AG08395 (cell line): ENCODE results near the gene TPRKB.
"Not testable (repeated sequence)": the region's sequence is repeated elsewhere in the genome, so short reads cannot be mapped to it uniquely, and the experiment has no call there.

Experiments
- DNase-seq: peaks from one replicate; pipeline ENCODE4 v3.0.0; 2012; ENCODE audit warnings: mixed read lengths, low spot score

TPRKB gene

GRCh38 chr2:73700131-73700611 is 37.0 kb downstream of the TPRKB start:
- no peak for DNase-seq

GRCh38 chr2:73699437-73699836 is 37.7 kb downstream of the TPRKB start:
- no peak for DNase-seq

GRCh38 chr2:73698101-73698500 is 39.0 kb downstream of the TPRKB start:
- DNase-seq: no peak

DNA sequence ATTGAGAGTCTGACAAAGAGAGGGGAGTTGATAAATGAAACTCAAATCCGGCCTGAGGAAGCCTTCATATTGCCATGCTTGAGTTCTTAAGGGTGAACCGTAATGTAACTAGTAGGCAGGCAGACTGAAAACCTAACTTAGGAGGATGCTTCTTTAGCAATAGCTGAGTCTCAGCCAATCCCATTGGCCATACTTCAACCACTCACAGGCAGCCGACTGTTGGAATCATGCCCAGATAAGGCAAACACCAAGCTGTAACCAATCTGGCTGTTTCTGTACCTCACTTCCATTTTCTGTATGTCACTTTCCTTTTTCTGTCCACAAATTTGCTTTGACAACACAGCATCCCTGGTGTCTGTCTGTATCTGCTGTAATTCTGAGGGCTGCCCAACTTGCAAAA is 39.5 kb downstream of the TPRKB start:
- DNase-seq: no peak

- not testable (repeated sequence) for DNase-seq
Observed at GRCh38 chr2:73696985-73697384, 40.2 kb downstream of the TPRKB start.

GRCh38 chr2:73696521-73696920 is 40.6 kb downstream of the TPRKB start:
- DNase-seq: not testable (repeated sequence)

- DNase-seq: not testable (repeated sequence)
Observed at GRCh38 chr2:73690372-73691088, 46.6 kb downstream of the TPRKB start.

DNA sequence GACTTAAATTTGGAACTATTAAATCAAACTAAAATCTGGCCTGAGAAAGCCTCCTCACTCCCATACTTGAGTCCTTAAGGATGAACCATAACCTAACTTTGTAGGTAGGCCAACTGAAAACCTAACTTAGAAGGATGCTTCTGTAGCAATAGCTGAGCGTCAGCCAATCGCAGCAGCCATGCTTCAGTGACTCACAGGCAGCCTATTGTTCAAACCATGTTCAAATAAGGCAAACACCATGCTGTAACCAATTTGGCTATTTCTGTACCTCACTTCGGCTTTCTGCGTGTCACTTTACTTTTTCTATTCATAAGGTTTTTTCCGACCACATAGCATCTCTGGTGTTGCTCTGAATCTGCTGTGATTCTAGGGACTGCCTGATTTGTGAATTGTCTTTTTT is 48.7 kb downstream of the TPRKB start:
- not testable (repeated sequence) for DNase-seq

GRCh38 chr2:73685764-73686438 is 51.2 kb downstream of the TPRKB start:
- DNase-seq: no peak

DNA sequence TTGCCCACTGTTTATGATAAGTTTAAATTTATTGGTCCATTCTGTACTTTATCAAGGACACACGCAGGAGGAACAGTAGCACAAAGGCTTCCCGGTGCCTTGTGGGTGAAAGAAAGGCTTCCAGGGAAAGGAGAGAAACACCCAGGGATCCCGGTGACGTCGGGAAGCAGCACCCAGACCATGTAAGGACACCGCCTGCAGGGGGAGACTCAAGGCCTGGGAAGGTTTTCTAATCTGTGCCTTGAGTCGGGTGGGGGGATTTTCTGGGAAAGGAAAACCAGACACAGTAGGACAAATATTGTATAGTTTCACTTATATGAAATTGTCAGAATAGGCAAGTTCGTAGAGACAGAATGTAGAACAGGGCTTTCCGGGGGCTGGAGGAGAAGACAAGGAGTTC is 52.2 kb downstream of the TPRKB start:
- DNase-seq: not testable (repeated sequence)

DNA sequence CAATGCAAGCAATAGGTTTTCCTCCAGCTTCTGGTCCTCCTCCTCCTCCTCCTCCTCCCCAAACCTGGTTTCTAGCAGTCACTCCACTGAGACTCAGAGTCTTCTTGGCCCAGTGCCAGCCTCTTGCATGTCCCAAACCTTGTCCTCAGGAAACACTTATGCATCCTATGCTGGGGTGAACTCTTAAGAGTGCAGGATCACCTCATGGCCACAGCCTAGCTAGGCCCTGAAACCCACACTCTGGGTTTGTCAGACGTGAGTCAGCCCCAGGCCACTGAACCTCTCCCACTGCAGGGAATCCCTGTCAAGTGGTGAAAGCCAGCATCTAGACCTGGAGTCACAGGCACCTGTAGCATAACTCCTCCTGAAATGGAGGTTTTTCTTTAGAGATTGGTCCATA is 52.8 kb downstream of the TPRKB start:
- DNase-seq: not testable (repeated sequence)

GRCh38 chr2:73679951-73680571 is 57.1 kb downstream of the TPRKB start:
- DNase-seq: peak; percentile 6
